HEK293T (cell line): ENCODE data around the gene SLC37A4.

ENCODE experiments used
- FOXK2 ChIP-seq: fragments of 450-650 bp; IDR thresholded peaks from 2 replicates; pipeline ENCODE4 v1.6.1; 2016; ENCODE audit warnings: mild to moderate bottlenecking
- FOXM1 ChIP-seq: fragments of 450-650 bp; IDR thresholded peaks from 2 replicates; pipeline ENCODE4 v1.6.1; 2017; ENCODE audit warnings: mild to moderate bottlenecking, borderline replicate concordance
- SUZ12 ChIP-seq: fragments of 450-650 bp; IDR thresholded peaks from 2 replicates; pipeline ENCODE4 v1.6.1; 2016; ENCODE audit warnings: mild to moderate bottlenecking

GRCh38 chr11:119025099-119025473 lies 5.6 kb downstream of the SLC37A4 start:
- TF ChIP-seq FOXK2: no peak
- TF ChIP-seq SUZ12: no peak
- TF ChIP-seq FOXM1: no peak
